ENCODE results near the gene SIRT3. TPM values are rescaled to one million over a fixed set of nuclear protein-coding genes. Genes with fewer than 3 reads are reported as not detected.

The SIRT3 gene
- total and polyA plus RNA-seq, 4 donors, result 14.6 to 21.2 (median 16.4) TPM

DNA sequence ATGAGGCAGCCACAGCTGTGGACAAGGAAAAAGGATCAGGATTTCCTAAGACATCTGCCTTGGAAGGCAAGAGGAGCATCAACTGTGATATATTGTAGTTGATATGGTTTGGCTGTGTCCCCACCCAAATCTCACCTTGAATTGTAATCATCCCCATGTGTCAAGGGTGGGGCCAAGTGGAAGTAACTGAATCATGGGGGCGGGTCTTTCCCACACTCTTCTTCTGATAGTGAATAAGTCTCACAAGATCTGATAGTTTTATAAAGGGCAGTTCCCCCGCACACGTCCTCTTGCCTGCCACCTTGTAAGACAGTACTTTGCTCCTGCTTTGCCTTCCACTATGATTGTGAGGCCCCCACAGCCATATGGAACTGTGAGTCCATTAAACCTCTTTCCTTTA, 18.4 kb downstream of the SIRT3 start:
- Histone ChIP-seq H3K9me3 (ENCODE audit: control insufficient read depth in 4 of 4, insufficient read depth in 3 of 4, low read length in 3 of 4) (no peaks in the 10 kb centered on the region), H3K4me1 (ENCODE audit: control insufficient read depth in 5 of 5, insufficient read depth in 5 of 5, low read length in 5 of 5) (peaks cover 0 to 2% (median 0%) of the 10 kb centered on the region in 5 donors), H3K27ac (ENCODE audit: low read depth in 1 of 2, low read length in 1 of 2) (no peak overlapping the region), H3K36me3 (ENCODE audit: control insufficient read depth in 4 of 4, insufficient read depth in 4 of 4, low read length in 4 of 4) (peaks cover 7 to 42% (median 22%) of the 10 kb centered on the region in 4 donors), H3K4me3 (no peak overlapping the region), H3K27me3 (ENCODE audit: control insufficient read depth in 3 of 3, insufficient read depth in 3 of 3, low read length in 2 of 3) (no peaks in the 10 kb centered on the region), H3K9ac (ENCODE audit: insufficient read depth in 1 of 2, low read length in 2 of 2) (no peak overlapping the region)
- DNase-seq (no peak), ATAC-seq (ENCODE audit: insufficient read depth, low FRiP score) (no peak)
- 92 to 98% methylated on average over 3 of the region's 3 CpGs for WGBS, 2 donors
- TF ChIP-seq, protein P1, sequence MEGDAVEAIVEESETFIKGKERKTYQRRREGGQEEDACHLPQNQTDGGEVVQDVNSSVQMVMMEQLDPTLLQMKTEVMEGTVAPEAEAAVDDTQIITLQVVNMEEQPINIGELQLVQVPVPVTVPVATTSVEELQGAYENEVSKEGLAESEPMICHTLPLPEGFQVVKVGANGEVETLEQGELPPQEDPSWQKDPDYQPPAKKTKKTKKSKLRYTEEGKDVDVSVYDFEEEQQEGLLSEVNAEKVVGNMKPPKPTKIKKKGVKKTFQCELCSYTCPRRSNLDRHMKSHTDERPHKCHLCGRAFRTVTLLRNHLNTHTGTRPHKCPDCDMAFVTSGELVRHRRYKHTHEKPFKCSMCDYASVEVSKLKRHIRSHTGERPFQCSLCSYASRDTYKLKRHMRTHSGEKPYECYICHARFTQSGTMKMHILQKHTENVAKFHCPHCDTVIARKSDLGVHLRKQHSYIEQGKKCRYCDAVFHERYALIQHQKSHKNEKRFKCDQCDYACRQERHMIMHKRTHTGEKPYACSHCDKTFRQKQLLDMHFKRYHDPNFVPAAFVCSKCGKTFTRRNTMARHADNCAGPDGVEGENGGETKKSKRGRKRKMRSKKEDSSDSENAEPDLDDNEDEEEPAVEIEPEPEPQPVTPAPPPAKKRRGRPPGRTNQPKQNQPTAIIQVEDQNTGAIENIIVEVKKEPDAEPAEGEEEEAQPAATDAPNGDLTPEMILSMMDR (IDR thresholded peaks at IDR 0.05; ENCODE audit: control extremely low read depth, extremely low read depth), result no peak

DNA sequence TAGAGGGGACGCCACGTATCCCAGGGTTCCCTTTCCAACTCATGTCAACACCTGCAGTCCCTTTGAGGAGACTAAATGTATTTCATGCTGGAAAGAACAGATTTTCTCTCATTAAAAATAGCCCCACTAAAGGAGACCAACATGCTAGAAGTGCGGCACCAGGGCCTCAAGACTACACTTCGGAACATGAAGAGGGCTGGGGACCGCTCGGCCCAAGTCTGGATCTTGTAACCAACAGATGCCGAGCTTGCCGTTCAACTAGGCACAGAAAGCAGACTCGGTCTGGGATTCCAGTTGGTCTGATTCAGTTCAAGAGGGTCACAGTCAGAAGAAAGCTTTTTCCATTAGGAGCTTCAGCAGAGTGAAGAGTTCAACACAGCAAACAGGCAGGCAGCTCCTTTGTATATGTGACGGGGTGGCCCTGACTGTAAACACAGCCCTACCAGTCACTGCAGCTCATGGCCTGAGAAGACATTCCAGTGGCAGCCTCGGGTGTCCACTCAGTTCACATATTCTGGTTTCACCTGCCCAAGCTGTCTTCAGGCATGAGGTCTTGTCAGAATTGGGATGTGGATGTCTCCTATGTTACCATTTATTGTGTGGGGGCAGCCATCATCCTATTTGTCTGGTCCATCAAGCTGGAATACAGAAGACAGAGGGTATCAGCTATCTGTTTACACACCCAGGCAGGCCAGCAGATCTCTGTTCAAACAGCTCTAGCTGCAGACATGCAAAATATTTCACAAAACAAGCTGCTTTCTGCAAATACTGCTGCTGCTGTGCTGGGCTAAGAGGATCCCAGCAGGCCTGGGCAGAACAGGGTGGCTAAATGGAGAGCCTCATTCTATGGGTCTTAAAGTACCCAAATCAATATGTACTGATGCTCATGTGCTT, 19.8 kb downstream of the SIRT3 start:
- no peak for DNase-seq
- WGBS, 2 donors, result 89 to 94% methylated on average over 11 of the region's 11 CpGs
- TF ChIP-seq, protein P1 (IDR thresholded peaks at IDR 0.05; ENCODE audit: control extremely low read depth, extremely low read depth), result no peak

DNA sequence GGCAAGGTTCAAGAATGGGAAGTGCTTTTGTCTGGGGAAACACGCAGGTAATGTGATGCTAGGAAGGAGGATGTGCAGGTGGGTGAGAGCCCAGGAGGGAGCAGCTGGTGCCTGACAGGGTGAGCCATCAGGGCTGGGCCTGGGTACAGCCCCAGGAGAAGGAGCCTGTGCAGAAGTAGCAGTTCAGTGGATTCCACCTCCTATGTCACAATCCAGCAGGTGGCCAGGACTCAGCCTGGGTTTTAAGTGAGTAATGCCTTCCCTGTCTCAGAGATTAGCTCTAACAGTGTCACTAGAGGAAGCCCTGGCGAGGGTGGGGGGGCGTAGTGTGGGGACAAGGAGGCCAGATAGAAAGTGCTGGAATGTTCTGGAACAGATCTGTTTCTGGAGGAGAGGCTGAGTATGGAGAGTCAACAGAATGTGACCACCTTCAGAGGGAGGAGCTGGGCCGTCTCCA, 20.5 kb downstream of the SIRT3 start:
- 68 to 83% methylated on average over 4 of the region's 4 CpGs for WGBS, 2 donors
- Histone ChIP-seq H3K4me1 (ENCODE audit: control insufficient read depth in 5 of 5, insufficient read depth in 5 of 5, low read length in 5 of 5) (peaks cover 0 to 3% (median 0%) of the 10 kb centered on the region in 5 donors), H3K27me3 (ENCODE audit: control insufficient read depth in 3 of 3, insufficient read depth in 3 of 3, low read length in 2 of 3) (no peaks in the 10 kb centered on the region), H3K9me3 (ENCODE audit: control insufficient read depth in 4 of 4, insufficient read depth in 3 of 4, low read length in 3 of 4) (no peaks in the 10 kb centered on the region), H3K36me3 (ENCODE audit: control insufficient read depth in 4 of 4, insufficient read depth in 4 of 4, low read length in 4 of 4) (peaks cover 11 to 56% (median 40%) of the 10 kb centered on the region in 4 donors), H3K9ac (ENCODE audit: insufficient read depth in 1 of 2, low read length in 2 of 2) (no peak overlapping the region), H3K27ac (ENCODE audit: low read depth in 1 of 2, low read length in 1 of 2) (no peak overlapping the region), H3K4me3 (no peak overlapping the region)
- ATAC-seq (ENCODE audit: insufficient read depth, low FRiP score) (no peak), DNase-seq (no peak)
- TF ChIP-seq, protein P1 (IDR thresholded peaks at IDR 0.05; ENCODE audit: control extremely low read depth, extremely low read depth), result no peak

More for the DNA sequence above, 19.8 kb downstream of the SIRT3 start:
- Histone ChIP-seq H3K27ac (ENCODE audit: low read depth in 1 of 2, low read length in 1 of 2) (no peak overlapping the region), H3K4me3 (no peak overlapping the region), H3K9ac (ENCODE audit: insufficient read depth in 1 of 2, low read length in 2 of 2) (no peak overlapping the region), H3K36me3 (ENCODE audit: control insufficient read depth in 4 of 4, insufficient read depth in 4 of 4, low read length in 4 of 4) (peaks cover 9 to 49% (median 33%) of the 10 kb centered on the region in 4 donors), H3K27me3 (ENCODE audit: control insufficient read depth in 3 of 3, insufficient read depth in 3 of 3, low read length in 2 of 3) (no peaks in the 10 kb centered on the region), H3K9me3 (ENCODE audit: control insufficient read depth in 4 of 4, insufficient read depth in 3 of 4, low read length in 3 of 4) (no peaks in the 10 kb centered on the region), H3K4me1 (ENCODE audit: control insufficient read depth in 5 of 5, insufficient read depth in 5 of 5, low read length in 5 of 5) (no peaks in the 10 kb centered on the region)
- ATAC-seq (ENCODE audit: insufficient read depth, low FRiP score), result no peak

Data from lung (tissue), 12 donors.